Skeletal muscle tissue (tissue), 4 donors: Measurements from ENCODE around the gene CCSER2. TPM values are rescaled to one million over a fixed set of nuclear protein-coding genes. Genes with fewer than 3 reads are reported as not detected.
"Not testable (repeated sequence)": the region's sequence is repeated elsewhere in the genome, so short reads cannot be mapped to it uniquely, and the experiment has no call there.

Experiments used
- H3K27ac ChIP-seq: one replicate; pipeline ENCODE4 v1.7.0; 2013; ENCODE audit warnings: mild to moderate bottlenecking, low read depth, low read length, inconsistent platforms
- H3K27me3 ChIP-seq, 3 donors: one replicate each; pipeline ENCODE4 v1.7.0; 2013; ENCODE audit warnings: low read length in 3 of 3; ENCODE audit not compliant: control insufficient read depth in 3 of 3, insufficient read depth in 3 of 3
- H3K36me3 ChIP-seq, 3 donors: one replicate each; pipeline ENCODE4 v1.7.0; 2013; ENCODE audit warnings: low read length in 3 of 3; ENCODE audit not compliant: control insufficient read depth in 3 of 3, insufficient read depth in 3 of 3
- H3K4me1 ChIP-seq, 3 donors: one replicate each; pipeline ENCODE4 v1.7.0; 2013; ENCODE audit warnings: low read length in 3 of 3, mild to moderate bottlenecking in 3 of 3; ENCODE audit not compliant: control insufficient read depth in 3 of 3, insufficient read depth in 3 of 3
- H3K4me3 ChIP-seq, 3 donors: one replicate each; pipeline ENCODE4 v1.7.0; 2013; ENCODE audit warnings: low read length in 3 of 3
- H3K9ac ChIP-seq, 3 donors: one replicate each; pipeline ENCODE4 v1.7.0; 2013; ENCODE audit warnings: low read length in 3 of 3, mild to moderate bottlenecking in 3 of 3, moderate library complexity in 2 of 3, low read depth in 1 of 3
- H3K9me3 ChIP-seq, 3 donors: one replicate each; pipeline ENCODE4 v1.7.0; 2013; ENCODE audit warnings: low read length in 3 of 3; ENCODE audit not compliant: control insufficient read depth in 3 of 3
- total RNA-seq: library from RNA; depleted of rRNA; stranded (reverse); fragments of >200 nt; gene quantifications from one replicate; pipeline ENCODE4 v1.2.3, GENCODE V29; 2014
- donor health status: Osteomylitis.

CCSER2 gene
- total RNA-seq, 1 donor from 2014 or later, result 43.3 TPM

- H3K9me3 ChIP-seq, result no peaks in the 10 kb centered on the region
- H3K27me3 ChIP-seq, result peaks cover 0 to 3% (median 0%) of the 10 kb centered on the region in 3 donors
- no peak overlapping the region for H3K27ac ChIP-seq
- H3K4me3 ChIP-seq, result no peak overlapping the region
- no peaks in the 10 kb centered on the region for H3K4me1 ChIP-seq
- H3K36me3 ChIP-seq, result peaks cover 0 to 3% (median 0%) of the 10 kb centered on the region in 3 donors
- H3K9ac ChIP-seq, result no peak overlapping the region
Observed at GRCh38 chr10:84521013-84521412, 192.6 kb downstream of the CCSER2 start.

- Histone ChIP-seq H3K9me3 (no peaks in the 10 kb centered on the region), H3K4me3 (no peak overlapping the region), H3K27me3 (peaks cover 0 to 3% (median 0%) of the 10 kb centered on the region in 3 donors), H3K36me3 (no peaks in the 10 kb centered on the region), H3K27ac (no peak overlapping the region), H3K9ac (no peak overlapping the region), H3K4me1 (no peaks in the 10 kb centered on the region)
Observed at GRCh38 chr10:84521468-84521867, 193.1 kb downstream of the CCSER2 start.

- Histone ChIP-seq H3K9ac (no peak overlapping the region), H3K4me1 (no peaks in the 10 kb centered on the region), H3K27ac (no peak overlapping the region)
Observed at GRCh38 chr10:84522612-84523462, 194.4 kb downstream of the CCSER2 start.

GRCh38 chr10:84523526-84523925 lies 195.1 kb downstream of the CCSER2 start:
- no peaks in the 10 kb centered on the region for H3K36me3 ChIP-seq

More at GRCh38 chr10:84522612-84523462, 194.4 kb downstream of the CCSER2 start:
- H3K36me3 ChIP-seq, result no peaks in the 10 kb centered on the region
- H3K27me3 ChIP-seq, result peaks cover 0 to 3% (median 0%) of the 10 kb centered on the region in 3 donors
- no peaks in the 10 kb centered on the region for H3K9me3 ChIP-seq
- no peak overlapping the region for H3K4me3 ChIP-seq

GRCh38 chr10:84524435-84524834 lies 196.0 kb downstream of the CCSER2 start:
- H3K27ac ChIP-seq, result no peak overlapping the region
- H3K9me3 ChIP-seq, result no peaks in the 10 kb centered on the region
- no peak overlapping the region for H3K4me3 ChIP-seq
- peaks cover 0 to 3% (median 0%) of the 10 kb centered on the region in 3 donors for H3K27me3 ChIP-seq
- H3K36me3 ChIP-seq, result no peaks in the 10 kb centered on the region
- no peak overlapping the region for H3K9ac ChIP-seq
- no peaks in the 10 kb centered on the region for H3K4me1 ChIP-seq

More at GRCh38 chr10:84523526-84523925, 195.1 kb downstream of the CCSER2 start:
- no peak overlapping the region for H3K4me3 ChIP-seq
- no peaks in the 10 kb centered on the region for H3K9me3 ChIP-seq
- no peak overlapping the region for H3K27ac ChIP-seq
- no peaks in the 10 kb centered on the region for H3K4me1 ChIP-seq
- H3K27me3 ChIP-seq, result peaks cover 0 to 3% (median 0%) of the 10 kb centered on the region in 3 donors
- no peak overlapping the region for H3K9ac ChIP-seq

GRCh38 chr10:84525120-84525806 lies 196.9 kb downstream of the CCSER2 start:
- no peak overlapping the region for H3K4me3 ChIP-seq
- no peaks in the 10 kb centered on the region for H3K9me3 ChIP-seq
- peaks cover 0 to 3% (median 0%) of the 10 kb centered on the region in 3 donors for H3K27me3 ChIP-seq
- no peak overlapping the region for H3K27ac ChIP-seq
- no peak overlapping the region for H3K9ac ChIP-seq
- H3K4me1 ChIP-seq, result no peaks in the 10 kb centered on the region
- no peaks in the 10 kb centered on the region for H3K36me3 ChIP-seq

GRCh38 chr10:84525807-84526182 lies 197.4 kb downstream of the CCSER2 start:
- H3K36me3 ChIP-seq, H3K4me3 ChIP-seq, H3K9me3 ChIP-seq, H3K27ac ChIP-seq, H3K4me1 ChIP-seq, H3K27me3 ChIP-seq, H3K9ac ChIP-seq: not testable (repeated sequence)

- H3K27me3 ChIP-seq, H3K36me3 ChIP-seq, H3K4me3 ChIP-seq, H3K4me1 ChIP-seq, H3K9ac ChIP-seq, H3K9me3 ChIP-seq, H3K27ac ChIP-seq: not testable (repeated sequence)
Observed at GRCh38 chr10:84527386-84527785, 199.0 kb downstream of the CCSER2 start.

- H3K27me3 ChIP-seq, H3K9ac ChIP-seq, H3K4me1 ChIP-seq, H3K36me3 ChIP-seq, H3K27ac ChIP-seq, H3K4me3 ChIP-seq, H3K9me3 ChIP-seq: not testable (repeated sequence)
Observed at GRCh38 chr10:84528526-84528925, 200.1 kb downstream of the CCSER2 start.

- Histone ChIP-seq H3K9me3 (no peaks in the 10 kb centered on the region), H3K27ac (no peak overlapping the region), H3K36me3 (no peaks in the 10 kb centered on the region), H3K27me3 (no peaks in the 10 kb centered on the region), H3K4me1 (no peaks in the 10 kb centered on the region), H3K9ac (no peak overlapping the region), H3K4me3 (no peak overlapping the region)
Observed at GRCh38 chr10:84530724-84531325, 202.4 kb downstream of the CCSER2 start.
